Fibroblast of mammary gland (primary cell): ENCODE results near the gene TRIM59.

Experiments
- DNase-seq: peaks from one replicate; pipeline ENCODE4 v3.0.0-alpha.2; 2010; ENCODE audit warnings: low read depth
- H3K4me3 ChIP-seq: 2 replicates; pipeline ENCODE4 v1.5.1; 2011; ENCODE audit warnings: low read depth, mild to moderate bottlenecking, low read length, moderate library complexity; ENCODE audit not compliant: control insufficient read depth
- CTCF ChIP-seq: conservative IDR thresholded peaks from 2 replicates; pipeline ENCODE4 v1.5.1; 2011; ENCODE audit warnings: low read depth, low read length, inconsistent platforms; ENCODE audit not compliant: control insufficient read depth, insufficient read depth

The TRIM59 gene

GRCh38 chr3:160450846-160451245 is 1.3 kb upstream of the TRIM59 start:
- TF ChIP-seq CTCF: peak; percentile 27
- no peak overlapping the region for H3K4me3 ChIP-seq
- DNase-seq: peak; percentile 82

GRCh38 chr3:160448845-160449635 is 546 bp downstream of the TRIM59 start:
- peak; percentile 51 for DNase-seq
- no peak for TF ChIP-seq CTCF

GRCh38 chr3:160447544-160447943 is 2.0 kb downstream of the TRIM59 start:
- H3K4me3 ChIP-seq: peak overlapping the region; percentile 92
- DNase-seq: peak; percentile 63
- no peak for TF ChIP-seq CTCF

More at GRCh38 chr3:160448845-160449635, 546 bp downstream of the TRIM59 start:
- peak overlapping the region; percentile 92 for H3K4me3 ChIP-seq

- no peak overlapping the region for H3K4me3 ChIP-seq
- no peak for DNase-seq
- no peak for TF ChIP-seq CTCF
These were observed 3.0 kb downstream of the TRIM59 start for GRCh38 chr3:160446522-160447056.

- DNase-seq: no peak
- H3K4me3 ChIP-seq: no peak overlapping the region
- TF ChIP-seq CTCF: no peak
These were observed 3.7 kb downstream of the TRIM59 start for GRCh38 chr3:160445854-160446253.

- TF ChIP-seq CTCF: no peak
- no peak overlapping the region for H3K4me3 ChIP-seq
- no peak for DNase-seq
These were observed 5.2 kb downstream of the TRIM59 start for GRCh38 chr3:160444411-160444810.
